DMS153 treated with DMSO at 0.1 percent for 48 hours (cell line): ENCODE measurements around the gene POM121C.
"Not testable (repeated sequence)": the region's sequence is repeated elsewhere in the genome, so short reads cannot be mapped to it uniquely, and the experiment has no call there.

ENCODE experiments used
- DNase-seq: peaks from one replicate; lab custom pipeline; 2025; ENCODE audit not compliant: unreplicated experiment; lab: John Stamatoyannopoulos, UW

POM121C gene

GRCh38 chr7:75485979-75486643 lies at the start of gene POM121C:
Gene POM121C, minus strand, starts transcription at chr7:75486299. Its CDS starts 44,803 bp downstream, at chr7:75441496.
- DNase-seq, result peak; percentile 66

GRCh38 chr7:75534727-75535307 lies 48.7 kb upstream of the POM121C start:
- DNase-seq, result no peak

GRCh38 chr7:75533926-75534325 lies 47.8 kb upstream of the POM121C start:
- DNase-seq, result no peak

GRCh38 chr7:75532639-75533038 lies 46.5 kb upstream of the POM121C start:
- no peak for DNase-seq

- DNase-seq, result no peak
These were observed 45.3 kb upstream of the POM121C start for GRCh38 chr7:75531359-75531821.

GRCh38 chr7:75527224-75527722 lies 41.2 kb upstream of the POM121C start:
- not testable (repeated sequence) for DNase-seq

GRCh38 chr7:75521727-75522126 lies 35.6 kb upstream of the POM121C start:
- not testable (repeated sequence) for DNase-seq

GRCh38 chr7:75518842-75519241 lies 32.7 kb upstream of the POM121C start:
- DNase-seq, result not testable (repeated sequence)

- DNase-seq, result not testable (repeated sequence)
These were observed 22.9 kb upstream of the POM121C start for GRCh38 chr7:75509033-75509432.

- DNase-seq, result not testable (repeated sequence)
These were observed 5.9 kb upstream of the POM121C start, which contains the start of gene SPDYE5 for GRCh38 chr7:75492020-75492419. Gene SPDYE5, plus strand, starts transcription at chr7:75492320. Its CDS starts 1,728 bp downstream, at chr7:75494048.

GRCh38 chr7:75485355-75485978 lies 632 bp downstream of the POM121C start:
- DNase-seq, result not testable (repeated sequence)

- DNase-seq, result not testable (repeated sequence)
These were observed 5.8 kb downstream of the POM121C start for GRCh38 chr7:75480313-75480712.

- not testable (repeated sequence) for DNase-seq
These were observed 8.6 kb downstream of the POM121C start for GRCh38 chr7:75477457-75477856.

- not testable (repeated sequence) for DNase-seq
These were observed 15.9 kb downstream of the POM121C start for GRCh38 chr7:75470166-75470565.

- DNase-seq, result not testable (repeated sequence)
These were observed 25.6 kb downstream of the POM121C start for GRCh38 chr7:75460541-75460940.

- not testable (repeated sequence) for DNase-seq
These were observed 28.1 kb downstream of the POM121C start for GRCh38 chr7:75458034-75458433.

GRCh38 chr7:75456403-75456802 lies 29.7 kb downstream of the POM121C start:
- DNase-seq, result not testable (repeated sequence)

- DNase-seq, result not testable (repeated sequence)
These were observed 33.6 kb downstream of the POM121C start for GRCh38 chr7:75452494-75452955.

GRCh38 chr7:75449946-75450345 lies 36.2 kb downstream of the POM121C start:
- DNase-seq, result not testable (repeated sequence)

- not testable (repeated sequence) for DNase-seq
These were observed 43.5 kb downstream of the POM121C start for GRCh38 chr7:75442465-75443111.

GRCh38 chr7:75442101-75442464 lies 44.0 kb downstream of the POM121C start:
- DNase-seq, result not testable (repeated sequence)
